IMR-90 (cell line): ENCODE results near the gene GFRA3. TPM values are rescaled to one million over a fixed set of nuclear protein-coding genes. Genes with fewer than 3 reads are reported as not detected.

ENCODE experiments used
- ATAC-seq: fragments of 200-7000 bp; cut with Tn5 transposase; 2 replicates; pipeline ENCODE4 v1.9.1; 2020; ENCODE audit warnings: low read depth, mild to moderate bottlenecking, moderate library complexity
- BruUV-seq: library from RNA; stranded (reverse); fragments of 400-500 nt; replicated peaks from 2 replicates; lab custom pipeline; 2021; lab: Mats Ljungman, UMichigan
- CTCF ChIA-PET: fragments of 300-600 bp; formaldehyde crosslinking; extraction: SDS; loops from one replicate; lab custom pipeline; 2021; ENCODE audit warnings: antibody characterized with exemption; lab: Yijun Ruan, JAX
- POLR2A ChIA-PET: fragments of 300-600 bp; sonication (Branson Sonifier 250); formaldehyde crosslinking; loops from one replicate; lab custom pipeline; 2022; ENCODE audit warnings: antibody characterized with exemption; ENCODE audit not compliant: unreplicated experiment; lab: Charles Lee
- DNase-seq: peaks from one replicate; pipeline ENCODE4 v3.0.0; 2013
- H2AFZ ChIP-seq: replicated peaks from 2 replicates; pipeline ENCODE3; 2013; ENCODE audit warnings: low read length, mild to moderate bottlenecking; ENCODE audit not compliant: poor library complexity
- H2AK5ac ChIP-seq: 2 replicates; pipeline ENCODE4 v1.6.1; 2013; ENCODE audit warnings: low read depth, low read length, inconsistent platforms
- H2AK9ac ChIP-seq: replicated peaks from 2 replicates; pipeline ENCODE3; 2013; ENCODE audit warnings: mild to moderate bottlenecking, low read depth, low read length, moderate library complexity; ENCODE audit not compliant: poor library complexity
- H2BK120ac ChIP-seq: 2 replicates; pipeline ENCODE4 v1.6.1; 2013; ENCODE audit warnings: low read depth, low read length, inconsistent platforms
- H2BK15ac ChIP-seq: 3 replicates; pipeline ENCODE4 v1.6.1; 2013; ENCODE audit warnings: low read depth, low read length, inconsistent platforms
- H2BK20ac ChIP-seq: 2 replicates; pipeline ENCODE4 v1.6.1; 2013; ENCODE audit warnings: low read depth, mild to moderate bottlenecking, inconsistent platforms, low read length, moderate library complexity
- H2BK5ac ChIP-seq: 2 replicates; pipeline ENCODE4 v1.6.1; 2013; ENCODE audit warnings: mild to moderate bottlenecking, low read depth, low read length, inconsistent platforms; ENCODE audit not compliant: poor library complexity, severe bottlenecking
- H3K14ac ChIP-seq: replicated peaks from 2 replicates; pipeline ENCODE4 v1.6.1; 2013; ENCODE audit warnings: low read depth, low read length, inconsistent platforms
- H3K18ac ChIP-seq: 2 replicates; pipeline ENCODE4 v1.6.1; 2013; ENCODE audit warnings: low read depth, low read length, control low read depth
- H3K23ac ChIP-seq: 2 replicates; pipeline ENCODE4 v1.6.1; 2013; ENCODE audit warnings: low read depth, low read length, inconsistent platforms
- H3K27ac ChIP-seq: 2 replicates; pipeline ENCODE4 v1.5.1; 2013; ENCODE audit warnings: mild to moderate bottlenecking, control low read depth, low read length; ENCODE audit not compliant: insufficient read depth
- H3K27me3 ChIP-seq: 2 replicates; pipeline ENCODE4 v1.6.1; 2013; ENCODE audit warnings: low read length; ENCODE audit not compliant: control insufficient read depth, insufficient read depth
- H3K36me3 ChIP-seq: 2 replicates; pipeline ENCODE4 v1.6.1; 2013; ENCODE audit warnings: low read length, mixed read lengths; ENCODE audit not compliant: control insufficient read depth, insufficient read depth
- H3K4ac ChIP-seq: 2 replicates; pipeline ENCODE4 v1.6.1; 2013; ENCODE audit warnings: low read depth, low read length, inconsistent platforms
- H3K4me1 ChIP-seq: 2 replicates; pipeline ENCODE4 v1.6.1; 2013; ENCODE audit warnings: low read length, mixed read lengths; ENCODE audit not compliant: control insufficient read depth, insufficient read depth
- H3K4me2 ChIP-seq: 2 replicates; pipeline ENCODE4 v1.6.1; 2013; ENCODE audit warnings: low read depth, mild to moderate bottlenecking, control low read depth, low read length, moderate library complexity
- H3K4me3 ChIP-seq: 2 replicates; pipeline ENCODE4 v1.5.1; 2013; ENCODE audit warnings: low read depth, mild to moderate bottlenecking, control low read depth, low read length, moderate library complexity; ENCODE audit not compliant: insufficient read depth
- H3K56ac ChIP-seq: 2 replicates; pipeline ENCODE4 v1.6.1; 2013; ENCODE audit warnings: low read length, inconsistent platforms; ENCODE audit not compliant: insufficient read depth; ENCODE audit errors: extremely low read depth
- H3K79me1 ChIP-seq, 2 experiments: 2 replicates each; pipeline ENCODE4 v1.6.1; 2013; ENCODE audit warnings: low read length in 2 of 2, inconsistent platforms in 1 of 2, low read depth in 1 of 2
- H3K9ac ChIP-seq: 2 replicates; pipeline ENCODE4 v1.6.1; 2013; ENCODE audit warnings: low read depth, low read length, control low read depth
- H3K9me1 ChIP-seq: 2 replicates; pipeline ENCODE4 v1.6.1; 2013; ENCODE audit warnings: low read length, inconsistent platforms; ENCODE audit not compliant: insufficient read depth
- H3K9me3 ChIP-seq: 2 replicates; pipeline ENCODE4 v1.6.1; 2013; ENCODE audit warnings: low read length; ENCODE audit not compliant: control insufficient read depth, insufficient read depth
- H4K20me1 ChIP-seq: 2 replicates; pipeline ENCODE4 v1.6.1; 2013; ENCODE audit warnings: low read length, inconsistent platforms; ENCODE audit not compliant: insufficient read depth
- H4K5ac ChIP-seq: 2 replicates; pipeline ENCODE4 v1.6.1; 2013; ENCODE audit warnings: mild to moderate bottlenecking, low read depth, low read length, control low read depth
- H4K8ac ChIP-seq, 2 experiments: 2 replicates each; pipeline ENCODE4 v1.6.1; 2013; ENCODE audit warnings: low read depth in 2 of 2, low read length in 2 of 2, control low read depth in 1 of 2, inconsistent platforms in 1 of 2
- H4K91ac ChIP-seq: 2 replicates; pipeline ENCODE4 v1.6.1; 2013; ENCODE audit warnings: low read depth, low read length, inconsistent platforms; ENCODE audit not compliant: insufficient read depth
- CHD1 ChIP-seq: IDR thresholded peaks from 2 replicates; pipeline ENCODE4 v1.6.1; 2012; ENCODE audit warnings: low read depth, low read length, improper control_type of control experiment
- MXI1 ChIP-seq: IDR thresholded peaks from 2 replicates; pipeline ENCODE4 v1.6.1; 2012; ENCODE audit warnings: low read depth, mild to moderate bottlenecking, low read length, moderate library complexity, borderline replicate concordance
- WGBS, 2 experiments: methylation state at CpG; one replicate each; pipeline versions ENCODE4 v1.1.5 to v1.1.7; 2013; ENCODE audit warnings: missing lambda C conversion rate in 2 of 2; ENCODE audit not compliant: insufficient read length in 1 of 2; ENCODE audit errors: extremely low coverage in 2 of 2; 5-methylcytosine and 5-hydroxymethylcytosine counted together
- dilution Hi-C: fragments of 300-500 bp; cut with HindIII; formaldehyde crosslinking; loops from one replicate; pipeline ENCODE4 v1.14.3; 2018; ENCODE audit warnings: low sequenced_read_pairs; ENCODE audit not compliant: unreplicated experiment
- in situ Hi-C: fragments of 300-500 bp; cut with MboI; formaldehyde crosslinking; loops from 3 replicates; pipeline ENCODE4 v1.14.3; 2019; ENCODE audit warnings: low sequenced_read_pairs, inconsistent platforms, mixed read lengths
- intact Hi-C: fragments of 100-400 bp; cut with micrococcal nuclease; formaldehyde crosslinking; loops from 2 replicates; pipeline ENCODE4 v1.10.0; 2022
- polyA plus RNA-seq, 3 experiments: library from polyadenylated mRNA; depleted of rRNA; stranded (reverse); fragments of >200 nt; gene quantifications; 2 replicates each; pipeline ENCODE4 v1.2.3, GENCODE V29; 2012; ENCODE audit warnings: low replicate concordance in 1 of 3
- total RNA-seq: library from RNA; depleted of rRNA; stranded (reverse); fragments of >200 nt; gene quantifications from 2 replicates; pipeline ENCODE4 v1.2.3, GENCODE V29; 2012

GFRA3 gene
- total and polyA plus RNA-seq, 2 of the 4 experiments (the other 2 are of a cell fraction) = not detected

DNA sequence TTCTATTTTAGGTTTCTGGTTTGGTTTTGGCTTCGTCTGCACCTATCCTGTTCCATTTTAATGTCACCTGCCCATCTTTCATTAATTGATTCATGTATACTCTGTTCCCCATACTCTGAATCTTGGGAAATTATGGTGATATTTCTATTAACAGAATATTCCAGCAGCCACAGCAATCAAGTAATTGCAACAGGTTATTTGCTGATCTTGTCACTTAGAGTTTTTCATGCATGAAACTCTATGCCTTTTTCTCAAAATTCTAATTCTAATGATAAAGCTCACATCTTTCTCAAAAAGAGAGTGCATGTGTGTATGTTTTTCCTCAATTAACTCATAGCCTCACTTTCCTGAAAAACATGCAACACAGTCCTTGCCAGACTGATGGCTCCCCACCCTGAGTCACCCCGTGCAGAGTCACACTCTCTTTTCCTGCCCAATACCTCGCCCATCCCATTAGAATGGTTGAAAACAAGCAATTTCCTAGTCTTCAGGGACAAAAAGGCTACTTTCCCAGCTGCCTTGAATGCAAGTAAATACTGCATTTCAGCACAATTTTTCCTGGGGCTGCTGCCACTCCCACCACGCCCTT is 15.6 kb downstream of the GFRA3 start:
- H3K23ac ChIP-seq = no peak overlapping the region
- in situ Hi-C loops = no loop called here
- no peak overlapping the region for H3K56ac ChIP-seq
- DNase-seq (no peak), ATAC-seq (no peak)
- H3K14ac ChIP-seq = no peak overlapping the region
- H2AK5ac ChIP-seq = no peak overlapping the region
- no peak overlapping the region for H3K18ac ChIP-seq
- H4K91ac ChIP-seq = no peak overlapping the region
- H3K36me3 ChIP-seq = no peaks in the 10 kb centered on the region
- ChIA-PET CTCF (no interaction called here), POLR2A (interaction anchor here (0.6 kb wide), 1 partner anchor 18 kb away, joined by 3 read pairs; no protein-coding TSS in a partner anchor)
- no peak overlapping the region for H2BK15ac ChIP-seq
- H3K4me3 ChIP-seq = no peak overlapping the region
- intact Hi-C loops = no loop called here
- no TSS peak for BruUV-seq
- H3K4me1 ChIP-seq = no peaks in the 10 kb centered on the region
- H3K4me2 ChIP-seq = no peak overlapping the region
- H3K9me1 ChIP-seq = no peaks in the 10 kb centered on the region
- H4K8ac ChIP-seq = no peak overlapping the region
- H3K79me1 ChIP-seq = no peaks in the 10 kb centered on the region
- dilution Hi-C loops = no loop called here
- H3K9me3 ChIP-seq = peaks cover 2% of the 10 kb centered on the region; the same call in 1 of the 2 replicates
- H2BK20ac ChIP-seq = no peak overlapping the region
- no peak overlapping the region for H3K9ac ChIP-seq
- no peak overlapping the region for H2AK9ac ChIP-seq
- WGBS, 2 experiments = 71% methylated on average over 1 of the region's 4 CpGs; no CpG with 5 or more reads in 1 of the 2 experiments
- no peak overlapping the region for H2BK5ac ChIP-seq
- H3K27ac ChIP-seq = no peak overlapping the region
- H4K5ac ChIP-seq = no peak overlapping the region
- no peak overlapping the region for H2AFZ ChIP-seq
- TF ChIP-seq MXI1 (no peak), CHD1 (no peak)
- H3K4ac ChIP-seq = no peak overlapping the region
- H4K20me1 ChIP-seq = no peaks in the 10 kb centered on the region
- H2BK120ac ChIP-seq = no peak overlapping the region
- peaks cover 30% of the 10 kb centered on the region for H3K27me3 ChIP-seq
